K562 (cell line): ENCODE results near the gene GET3. TPM values are rescaled to one million over a fixed set of nuclear protein-coding genes. Genes with fewer than 3 reads are reported as not detected.

Experiments used
- BRD4 ChIP-seq: fragments of 200-600 bp; sonication (generic); IDR thresholded peaks from 2 replicates; pipeline ENCODE4 v1.6.1; 2017; ENCODE audit warnings: inconsistent platforms
- CEBPG ChIP-seq, 3 experiments: fragments of 200-800 bp in 1 of 3; sonication (Bioruptor generic) in 1 of 3; sonication (generic) in 1 of 3; formaldehyde crosslinking in 1 of 3; IDR thresholded peaks in 2 of 3; conservative IDR thresholded peaks in 1 of 3; 2 replicates each; pipeline versions ENCODE4 v1.6.1 to v1.8.0; 2016 to 2022; ENCODE audit warnings: missing compliant biosample characterization in 2 of 3, missing genetic modification characterization in 2 of 3, mild to moderate bottlenecking in 1 of 3, missing genetic modification reagents in 1 of 3
- CHD2 ChIP-seq: IDR thresholded peaks from 2 replicates; pipeline ENCODE4 v1.6.1; 2011; ENCODE audit warnings: low read depth, low read length
- FIP1L1 ChIP-seq: fragments of 200-400 bp; formaldehyde crosslinking; IDR thresholded peaks from 2 replicates; pipeline ENCODE4 v1.6.1; 2018; ENCODE audit warnings: mild to moderate bottlenecking, low read depth, low read length; ENCODE audit not compliant: poor library complexity, severe bottlenecking
- FOSL1 ChIP-seq: fragments of 200-800 bp; sonication (Bioruptor generic); conservative IDR thresholded peaks from 2 replicates; pipeline ENCODE4 v1.6.1; 2016; ENCODE audit warnings: missing genetic modification characterization, missing compliant biosample characterization
- MTA1 ChIP-seq: fragments of 450-650 bp; IDR thresholded peaks from 2 replicates; pipeline ENCODE4 v1.6.1; 2017; ENCODE audit warnings: borderline replicate concordance
- NR2C2 ChIP-seq, 2 experiments: fragments of 200-800 bp in 1 of 2; sonication (Bioruptor generic) in 1 of 2; sonication (generic) in 1 of 2; formaldehyde crosslinking in 1 of 2; IDR thresholded peaks; 2 replicates each; pipeline versions ENCODE4 v1.6.1 to v1.8.0; 2016 to 2022; ENCODE audit warnings: mild to moderate bottlenecking in 1 of 2, missing compliant biosample characterization in 1 of 2, missing genetic modification characterization in 1 of 2, missing genetic modification reagents in 1 of 2
- RBBP5 ChIP-seq: fragments of 200-600 bp; sonication (generic); IDR thresholded peaks from 2 replicates; pipeline ENCODE4 v1.6.1; 2012; ENCODE audit warnings: borderline replicate concordance, mild to moderate bottlenecking, low read length, control low read depth, inconsistent platforms; ENCODE audit not compliant: insufficient read depth, poor library complexity, severe bottlenecking
- TAF7 ChIP-seq: fragments of 450-650 bp; IDR thresholded peaks from 2 replicates; pipeline ENCODE4 v1.6.1; 2016; ENCODE audit warnings: missing genetic modification characterization, missing compliant biosample characterization
- YY1 ChIP-seq, 3 experiments: IDR thresholded peaks; 2 replicates each; pipeline ENCODE4 v1.6.1; 2011; ENCODE audit warnings: low read length in 2 of 3, mild to moderate bottlenecking in 2 of 3, moderate library complexity in 2 of 3, borderline replicate concordance in 1 of 3, control low read depth in 1 of 3, low read depth in 1 of 3; ENCODE audit not compliant: insufficient read depth in 3 of 3, insufficient replicate concordance in 2 of 3, control insufficient read depth in 1 of 3, insufficient read length in 1 of 3; ENCODE audit errors: extremely low read depth in 1 of 3
- ZNF41 ChIP-seq: fragments of 250-450 bp; sonication (Bioruptor Pico); conservative IDR thresholded peaks from 2 replicates; pipeline ENCODE4 v1.4.0; 2020; ENCODE audit warnings: mild to moderate bottlenecking
- polyA plus RNA-seq, 8 experiments: library from polyadenylated mRNA; depleted of rRNA in 4 of 8; stranded (reverse) in 5 of 8; unstranded in 3 of 8; fragments of >200 nt; fragmentation: Nextera tagmentation in 2 of 8; fragmentation: Illumina TruSeq in 1 of 8; extraction: Ambion mirVana in 2 of 8; extraction: Trizol in 1 of 8; gene quantifications; 2 replicates each; pipeline versions ENCODE4 v1.2.1 to v1.2.3, GENCODE V29; 2011 to 2014; ENCODE audit warnings: inconsistent platforms in 1 of 8, missing spikeins in 1 of 8
- total RNA-seq, 7 experiments: library from RNA; depleted of rRNA in 6 of 7; stranded (reverse); fragments of >200 nt in 6 of 7; fragmentation: Illumina TruSeq in 2 of 7; extraction: Trizol in 2 of 7; gene quantifications; 2 replicates each; pipeline versions ENCODE4 v1.2.1 to v1.2.3, GENCODE V29; 2011 to 2021; ENCODE audit warnings: low replicate concordance in 1 of 7
- TF ChIP-seq, protein P1 (sequence below): fragments of 200-800 bp; sonication (Bioruptor generic); IDR thresholded peaks from 2 replicates; pipeline ENCODE4 v1.6.1; 2017; ENCODE audit warnings: missing genetic modification characterization, missing compliant biosample characterization
- TF ChIP-seq, protein P2 (sequence below): fragments of 250-450 bp; sonication (Bioruptor Pico); IDR thresholded peaks from 2 replicates; pipeline ENCODE4 v1.4.0; 2020; ENCODE audit warnings: mild to moderate bottlenecking, moderate library complexity, borderline replicate concordance
- TF ChIP-seq, protein P3 (sequence below): IDR thresholded peaks from 2 replicates; pipeline ENCODE4 v1.6.1; 2012; ENCODE audit warnings: low read depth, low read length, improper control_type of control experiment, borderline replicate concordance
- TF ChIP-seq, protein P4 (sequence below): sonication (generic); formaldehyde crosslinking; IDR thresholded peaks from 2 replicates; pipeline ENCODE4 v1.8.0; 2022; ENCODE audit warnings: mild to moderate bottlenecking, missing genetic modification reagents, borderline replicate concordance

The GET3 gene
- total and polyA plus RNA-seq, 9 of the 15 experiments (the other 6 are each of a cell fraction or from before 2014, with no cell fraction given) = 8.3 to 83.5 (median 51.8) TPM

DNA sequence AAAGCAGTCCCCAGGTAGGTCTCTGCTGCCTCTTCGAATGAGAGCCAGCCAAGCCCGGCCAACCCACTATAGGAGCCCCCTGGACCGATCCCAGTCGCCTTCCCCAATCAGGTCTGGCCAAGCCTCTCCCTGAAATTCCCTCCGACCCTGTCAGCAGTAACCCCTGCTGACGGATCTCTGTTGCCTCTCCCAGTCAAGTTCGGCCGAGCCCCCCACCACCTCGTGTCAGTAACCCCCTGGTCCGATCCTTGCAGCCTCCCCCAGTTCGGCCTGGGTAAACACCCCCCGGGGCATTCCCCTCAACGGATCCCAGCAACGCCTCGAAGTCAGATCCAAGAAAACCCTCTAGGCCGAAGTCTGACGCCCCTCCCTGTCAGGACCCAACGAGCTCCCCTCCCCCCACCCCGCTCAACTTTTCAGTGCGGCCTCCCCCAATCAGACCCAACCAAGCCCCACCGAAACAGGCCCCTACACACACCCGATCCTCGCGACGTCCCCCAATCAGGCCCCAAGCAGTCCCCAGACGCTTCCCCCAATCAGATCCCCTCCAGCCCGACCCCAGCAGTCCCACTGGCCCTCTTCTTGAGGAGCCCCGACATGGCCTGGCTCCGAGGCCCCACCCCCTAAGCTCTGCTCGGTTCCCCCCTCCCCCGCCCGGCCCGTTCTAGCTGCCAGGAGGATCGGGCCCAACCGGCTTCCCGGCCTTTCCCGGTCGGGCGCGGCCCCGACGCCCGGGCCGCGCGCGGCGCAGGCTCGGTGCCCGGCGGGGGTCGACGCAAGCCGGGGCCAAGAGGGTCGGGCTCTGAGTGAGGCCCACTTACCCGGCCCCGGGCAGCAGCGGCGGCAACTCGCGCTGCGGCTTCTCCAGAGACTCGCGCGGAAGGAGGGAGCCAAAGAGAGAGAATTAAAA is 15.4 kb upstream of the GET3 start (continued):
- TF ChIP-seq, protein P1, sequence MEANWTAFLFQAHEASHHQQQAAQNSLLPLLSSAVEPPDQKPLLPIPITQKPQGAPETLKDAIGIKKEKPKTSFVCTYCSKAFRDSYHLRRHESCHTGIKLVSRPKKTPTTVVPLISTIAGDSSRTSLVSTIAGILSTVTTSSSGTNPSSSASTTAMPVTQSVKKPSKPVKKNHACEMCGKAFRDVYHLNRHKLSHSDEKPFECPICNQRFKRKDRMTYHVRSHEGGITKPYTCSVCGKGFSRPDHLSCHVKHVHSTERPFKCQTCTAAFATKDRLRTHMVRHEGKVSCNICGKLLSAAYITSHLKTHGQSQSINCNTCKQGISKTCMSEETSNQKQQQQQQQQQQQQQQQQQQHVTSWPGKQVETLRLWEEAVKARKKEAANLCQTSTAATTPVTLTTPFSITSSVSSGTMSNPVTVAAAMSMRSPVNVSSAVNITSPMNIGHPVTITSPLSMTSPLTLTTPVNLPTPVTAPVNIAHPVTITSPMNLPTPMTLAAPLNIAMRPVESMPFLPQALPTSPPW (CRISPR knock-in tag) = peak; percentile 61
- TF ChIP-seq CHD2 (no peak), ZNF41 (CRISPR knock-in tag) (no peak), FIP1L1 (peak; percentile 30), TAF7 (tag) (0 out of 2 replicates have a peak, but pooled peaks have one; percentile 29), CEBPG (CRISPR knock-in tag; IDR thresholded peaks at IDR 0.05) (no peak), CEBPG (tag; conservative IDR thresholded peaks at IDR 0.05 in 1 of 2, IDR thresholded peaks at IDR 0.05 in 1 of 2) (no peak), YY1 (IDR thresholded peaks at IDR 0.05; ENCODE audit: borderline replicate concordance in 1 of 3, control insufficient read depth in 1 of 3, extremely low read depth in 1 of 3, insufficient read depth in 3 of 3, insufficient read length in 1 of 3, insufficient replicate concordance in 2 of 3, low read depth in 1 of 3, low read length in 2 of 3) (peak in 1 of 3 experiments; percentile 13), FOSL1 (tag) (0 out of 2 replicates have a peak, but pooled peaks have one; percentile 28), RBBP5 (peak; percentile 66), MTA1 (no peak), BRD4 (peak; percentile 71; the same call in 1 of the 2 replicates), NR2C2 (CRISPR knock-in tag; IDR thresholded peaks at IDR 0.05) (no peak), NR2C2 (tag; IDR thresholded peaks at IDR 0.05) (no peak)
- TF ChIP-seq, protein P2, sequence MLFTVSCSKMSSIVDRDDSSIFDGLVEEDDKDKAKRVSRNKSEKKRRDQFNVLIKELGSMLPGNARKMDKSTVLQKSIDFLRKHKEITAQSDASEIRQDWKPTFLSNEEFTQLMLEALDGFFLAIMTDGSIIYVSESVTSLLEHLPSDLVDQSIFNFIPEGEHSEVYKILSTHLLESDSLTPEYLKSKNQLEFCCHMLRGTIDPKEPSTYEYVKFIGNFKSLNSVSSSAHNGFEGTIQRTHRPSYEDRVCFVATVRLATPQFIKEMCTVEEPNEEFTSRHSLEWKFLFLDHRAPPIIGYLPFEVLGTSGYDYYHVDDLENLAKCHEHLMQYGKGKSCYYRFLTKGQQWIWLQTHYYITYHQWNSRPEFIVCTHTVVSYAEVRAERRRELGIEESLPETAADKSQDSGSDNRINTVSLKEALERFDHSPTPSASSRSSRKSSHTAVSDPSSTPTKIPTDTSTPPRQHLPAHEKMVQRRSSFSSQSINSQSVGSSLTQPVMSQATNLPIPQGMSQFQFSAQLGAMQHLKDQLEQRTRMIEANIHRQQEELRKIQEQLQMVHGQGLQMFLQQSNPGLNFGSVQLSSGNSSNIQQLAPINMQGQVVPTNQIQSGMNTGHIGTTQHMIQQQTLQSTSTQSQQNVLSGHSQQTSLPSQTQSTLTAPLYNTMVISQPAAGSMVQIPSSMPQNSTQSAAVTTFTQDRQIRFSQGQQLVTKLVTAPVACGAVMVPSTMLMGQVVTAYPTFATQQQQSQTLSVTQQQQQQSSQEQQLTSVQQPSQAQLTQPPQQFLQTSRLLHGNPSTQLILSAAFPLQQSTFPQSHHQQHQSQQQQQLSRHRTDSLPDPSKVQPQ = no peak
- TF ChIP-seq, protein P3, sequence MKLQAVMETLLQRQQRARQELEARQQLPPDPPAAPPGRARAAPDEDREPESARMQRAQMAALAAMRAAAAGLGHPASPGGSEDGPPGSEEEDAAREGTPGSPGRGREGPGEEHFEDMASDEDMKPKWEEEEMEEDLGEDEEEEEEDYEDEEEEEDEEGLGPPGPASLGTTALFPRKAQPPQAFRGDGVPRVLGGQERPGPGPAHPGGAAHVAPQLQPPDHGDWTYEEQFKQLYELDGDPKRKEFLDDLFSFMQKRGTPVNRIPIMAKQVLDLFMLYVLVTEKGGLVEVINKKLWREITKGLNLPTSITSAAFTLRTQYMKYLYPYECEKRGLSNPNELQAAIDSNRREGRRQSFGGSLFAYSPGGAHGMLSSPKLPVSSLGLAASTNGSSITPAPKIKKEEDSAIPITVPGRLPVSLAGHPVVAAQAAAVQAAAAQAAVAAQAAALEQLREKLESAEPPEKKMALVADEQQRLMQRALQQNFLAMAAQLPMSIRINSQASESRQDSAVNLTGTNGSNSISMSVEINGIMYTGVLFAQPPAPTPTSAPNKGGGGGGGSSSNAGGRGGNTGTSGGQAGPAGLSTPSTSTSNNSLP = no peak
- TF ChIP-seq, protein P4, sequence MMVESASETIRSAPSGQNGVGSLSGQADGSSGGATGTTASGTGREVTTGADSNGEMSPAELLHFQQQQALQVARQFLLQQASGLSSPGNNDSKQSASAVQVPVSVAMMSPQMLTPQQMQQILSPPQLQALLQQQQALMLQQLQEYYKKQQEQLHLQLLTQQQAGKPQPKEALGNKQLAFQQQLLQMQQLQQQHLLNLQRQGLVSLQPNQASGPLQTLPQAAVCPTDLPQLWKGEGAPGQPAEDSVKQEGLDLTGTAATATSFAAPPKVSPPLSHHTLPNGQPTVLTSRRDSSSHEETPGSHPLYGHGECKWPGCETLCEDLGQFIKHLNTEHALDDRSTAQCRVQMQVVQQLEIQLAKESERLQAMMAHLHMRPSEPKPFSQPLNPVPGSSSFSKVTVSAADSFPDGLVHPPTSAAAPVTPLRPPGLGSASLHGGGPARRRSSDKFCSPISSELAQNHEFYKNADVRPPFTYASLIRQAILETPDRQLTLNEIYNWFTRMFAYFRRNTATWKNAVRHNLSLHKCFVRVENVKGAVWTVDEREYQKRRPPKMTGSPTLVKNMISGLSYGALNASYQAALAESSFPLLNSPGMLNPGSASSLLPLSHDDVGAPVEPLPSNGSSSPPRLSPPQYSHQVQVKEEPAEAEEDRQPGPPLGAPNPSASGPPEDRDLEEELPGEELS (CRISPR knock-in tag) = 0 out of 2 replicates have a peak, but pooled peaks have one; percentile 26
